ENCODE measurements around the gene REG4. TPM values are rescaled to one million over a fixed set of nuclear protein-coding genes. Genes with fewer than 3 reads are reported as not detected.

REG4 gene
- total RNA-seq, 2 experiments from 2014 or later = 0.33 TPM; not detected in 1

- no peak overlapping the region for H3K27ac ChIP-seq (ENCODE audit: low read depth in 1 of 2, low read length in 2 of 2)
- ChIA-PET CTCF (no interaction called here), POLR2A (no interaction called here)
- no peak overlapping the region for H3K4me3 ChIP-seq (ENCODE audit: low read length)
- Mint-ChIP-seq H3K9me3 (no peaks in the 10 kb centered on the region), H3K36me3 (ENCODE audit: low read depth) (no peaks in the 10 kb centered on the region), H3K4me1 (ENCODE audit: low read depth) (no peaks in the 10 kb centered on the region), H3K27me3 (peaks cover 11% of the 10 kb centered on the region), H3K4me3 (no peak overlapping the region), H3K27ac (no peak overlapping the region)
- H3K9me3 ChIP-seq (ENCODE audit: control insufficient read depth in 1 of 2, insufficient read depth in 1 of 2, low read length in 2 of 2) = no peaks in the 10 kb centered on the region
- no peak for TF ChIP-seq CTCF (IDR thresholded peaks at IDR 0.05)
- intact Hi-C loops (cut with DNase I, micrococcal nuclease) = loop anchor here in 1 of 2 experiments (5.0 kb wide), 1 partner anchor 50 kb away; no protein-coding TSS in a partner anchor
- no peaks in the 10 kb centered on the region for H3K4me1 ChIP-seq (ENCODE audit: insufficient read depth, low read length)
- peaks cover 6 to 8% of the 10 kb centered on the region in 2 experiments for H3K27me3 ChIP-seq (ENCODE audit: control insufficient read depth in 1 of 2, insufficient read depth in 2 of 2, low read length in 2 of 2)
- no peak for ATAC-seq (ENCODE audit: poor library complexity)
- DNase-seq = no peak
- H3K36me3 ChIP-seq (ENCODE audit: insufficient read depth, low read length) = no peaks in the 10 kb centered on the region
Measured at GRCh38 chr1:119772298-119772697, 39.0 kb downstream of the REG4 start.

- Histone ChIP-seq H3K27ac (ENCODE audit: low read depth in 1 of 2, low read length in 2 of 2) (no peak overlapping the region), H3K4me1 (ENCODE audit: insufficient read depth, low read length) (no peaks in the 10 kb centered on the region), H3K27me3 (ENCODE audit: control insufficient read depth in 1 of 2, insufficient read depth in 2 of 2, low read length in 2 of 2) (peaks cover 9 to 14% of the 10 kb centered on the region in 2 experiments), H3K4me3 (ENCODE audit: low read length) (no peak overlapping the region), H3K36me3 (ENCODE audit: insufficient read depth, low read length) (no peaks in the 10 kb centered on the region), H3K9me3 (ENCODE audit: control insufficient read depth in 1 of 2, insufficient read depth in 1 of 2, low read length in 2 of 2) (no peaks in the 10 kb centered on the region)
- H3K27ac Mint-ChIP-seq = no peak overlapping the region
- CTCF ChIA-PET = no interaction called here
- no peak overlapping the region for H3K4me3 Mint-ChIP-seq
- no peaks in the 10 kb centered on the region for H3K36me3 Mint-ChIP-seq (ENCODE audit: low read depth)
- peaks cover 16% of the 10 kb centered on the region for H3K27me3 Mint-ChIP-seq
- intact Hi-C loops (cut with DNase I, micrococcal nuclease) = loop anchor here in 1 of 2 experiments (5.0 kb wide), 1 partner anchor 49 kb away; no protein-coding TSS in a partner anchor
- H3K4me1 Mint-ChIP-seq (ENCODE audit: low read depth) = no peaks in the 10 kb centered on the region
- DNase-seq (no peak), ATAC-seq (ENCODE audit: poor library complexity) (no peak)
- H3K9me3 Mint-ChIP-seq = no peaks in the 10 kb centered on the region
- TF ChIP-seq CTCF (IDR thresholded peaks at IDR 0.05) = no peak
- POLR2A ChIA-PET = no interaction called here
Measured at GRCh38 chr1:119771770-119772169, 39.5 kb downstream of the REG4 start.

- no peak for DNase-seq
- Histone ChIP-seq H3K4me1 (ENCODE audit: insufficient read depth, low read length) (no peaks in the 10 kb centered on the region), H3K27ac (ENCODE audit: low read depth in 1 of 2, low read length in 2 of 2) (no peak overlapping the region), H3K9me3 (ENCODE audit: control insufficient read depth in 1 of 2, insufficient read depth in 1 of 2, low read length in 2 of 2) (no peaks in the 10 kb centered on the region), H3K36me3 (ENCODE audit: insufficient read depth, low read length) (no peaks in the 10 kb centered on the region), H3K27me3 (ENCODE audit: control insufficient read depth in 1 of 2, insufficient read depth in 2 of 2, low read length in 2 of 2) (peaks cover 9 to 21% of the 10 kb centered on the region in 2 experiments), H3K4me3 (ENCODE audit: low read length) (no peak overlapping the region)
- no peak for TF ChIP-seq CTCF (IDR thresholded peaks at IDR 0.05)
- Mint-ChIP-seq H3K4me3 (no peak overlapping the region), H3K9me3 (no peaks in the 10 kb centered on the region), H3K27me3 (peaks cover 20% of the 10 kb centered on the region), H3K27ac (no peak overlapping the region), H3K4me1 (ENCODE audit: low read depth) (no peaks in the 10 kb centered on the region), H3K36me3 (ENCODE audit: low read depth) (no peaks in the 10 kb centered on the region)
- ChIA-PET CTCF (no interaction called here), POLR2A (no interaction called here)
- no peak for ATAC-seq (ENCODE audit: poor library complexity)
- intact Hi-C loops (cut with DNase I, micrococcal nuclease) = loop anchor here in 1 of 2 experiments (5.0 kb wide), 1 partner anchor 49 kb away; no protein-coding TSS in a partner anchor
Measured at GRCh38 chr1:119771016-119771415, 40.2 kb downstream of the REG4 start.
